H9 (cell line): ENCODE measurements around the gene CDH13. TPM values are rescaled to one million over a fixed set of nuclear protein-coding genes. Genes with fewer than 3 reads are reported as not detected.

Experiments used
- DNase-seq: peaks from one replicate; pipeline ENCODE4 v3.0.0-alpha.2; 2017
- H2AFZ ChIP-seq: one replicate; pipeline ENCODE4 v1.6.1; 2013; ENCODE audit warnings: mild to moderate bottlenecking, low read length, control low read depth, moderate library complexity
- H2AK5ac ChIP-seq: 2 replicates; pipeline ENCODE4 v1.6.1; 2013; ENCODE audit warnings: low read length, control low read depth, mixed read lengths; ENCODE audit not compliant: insufficient read length
- H2BK120ac ChIP-seq: one replicate; pipeline ENCODE4 v1.6.1; 2013; ENCODE audit warnings: low read depth, mild to moderate bottlenecking, low read length, control low read depth, inconsistent platforms; ENCODE audit not compliant: poor library complexity, severe bottlenecking
- H2BK12ac ChIP-seq: 2 replicates; pipeline ENCODE4 v1.6.1; 2013; ENCODE audit warnings: low read length, control low read depth, mixed read lengths, low read depth; ENCODE audit not compliant: insufficient read length
- H2BK15ac ChIP-seq: 2 replicates; pipeline ENCODE4 v1.6.1; 2013; ENCODE audit warnings: low read depth, low read length, control low read depth
- H2BK20ac ChIP-seq: one replicate; pipeline ENCODE4 v1.6.1; 2013; ENCODE audit warnings: low read depth, mild to moderate bottlenecking, low read length, control low read depth, inconsistent platforms; ENCODE audit not compliant: poor library complexity, severe bottlenecking
- H2BK5ac ChIP-seq: 2 replicates; pipeline ENCODE4 v1.6.1; 2013; ENCODE audit warnings: low read length, control low read depth, mixed read lengths; ENCODE audit not compliant: insufficient read length
- H3K14ac ChIP-seq: 2 replicates; pipeline ENCODE4 v1.6.1; 2013; ENCODE audit warnings: low read length, control low read depth; ENCODE audit not compliant: insufficient read depth
- H3K18ac ChIP-seq: 2 replicates; pipeline ENCODE4 v1.6.1; 2013; ENCODE audit warnings: low read depth, mild to moderate bottlenecking, mixed read lengths, low read length, control low read depth; ENCODE audit not compliant: insufficient read length
- H3K23ac ChIP-seq: 2 replicates; pipeline ENCODE4 v1.6.1; 2013; ENCODE audit warnings: low read length, control low read depth, mixed read lengths, low read depth; ENCODE audit not compliant: insufficient read length
- H3K23me2 ChIP-seq: 2 replicates; pipeline ENCODE4 v1.6.1; 2013; ENCODE audit warnings: low read depth, mild to moderate bottlenecking, mixed read lengths, low read length, control low read depth; ENCODE audit not compliant: insufficient read length, poor library complexity, severe bottlenecking
- H3K27ac ChIP-seq: 2 replicates; pipeline ENCODE4 v1.5.1; 2013; ENCODE audit warnings: low read length, control low read depth, mixed read lengths, low read depth; ENCODE audit not compliant: insufficient read length
- H3K27me3 ChIP-seq: 2 replicates; pipeline ENCODE4 v1.6.1; 2013; ENCODE audit warnings: low read length, control low read depth, inconsistent platforms; ENCODE audit not compliant: insufficient read depth
- H3K4ac ChIP-seq: 2 replicates; pipeline ENCODE4 v1.6.1; 2013; ENCODE audit warnings: low read depth, mild to moderate bottlenecking, control low read depth, inconsistent platforms, low read length, moderate library complexity
- H3K4me1 ChIP-seq: 2 replicates; pipeline ENCODE4 v1.6.1; 2013; ENCODE audit warnings: low read length, control low read depth, inconsistent platforms; ENCODE audit not compliant: insufficient read depth
- H3K4me2 ChIP-seq: 2 replicates; pipeline ENCODE4 v1.6.1; 2013; ENCODE audit warnings: low read length, control low read depth, mixed read lengths; ENCODE audit not compliant: insufficient read length, insufficient read depth
- H3K56ac ChIP-seq: 2 replicates; pipeline ENCODE4 v1.6.1; 2013; ENCODE audit warnings: low read depth, mild to moderate bottlenecking, mixed read lengths, low read length, control low read depth; ENCODE audit not compliant: insufficient read length
- H3K79me1 ChIP-seq: 2 replicates; pipeline ENCODE4 v1.6.1; 2013; ENCODE audit warnings: low read depth, mild to moderate bottlenecking, moderate library complexity, low read length, control low read depth, inconsistent platforms; ENCODE audit not compliant: insufficient read depth, poor library complexity, severe bottlenecking
- H3K79me2 ChIP-seq: 2 replicates; pipeline ENCODE4 v1.6.1; 2013; ENCODE audit warnings: low read length, control low read depth, inconsistent platforms; ENCODE audit not compliant: insufficient read depth
- H3K9ac ChIP-seq: 2 replicates; pipeline ENCODE4 v1.6.1; 2013; ENCODE audit warnings: low read length, control low read depth, mixed read lengths; ENCODE audit not compliant: insufficient read length; ENCODE audit errors: extremely low read depth
- H3K9me3 ChIP-seq: one replicate; pipeline ENCODE4 v1.6.1; 2013; ENCODE audit warnings: low read depth, low read length, inconsistent platforms; ENCODE audit not compliant: control insufficient read depth
- H3T11ph ChIP-seq: one replicate; pipeline ENCODE4 v1.6.1; 2013; ENCODE audit warnings: mild to moderate bottlenecking, low read length, control low read depth, inconsistent platforms
- H4K20me1 ChIP-seq: one replicate; pipeline ENCODE4 v1.6.1; 2013; ENCODE audit not compliant: control insufficient read depth, insufficient read length, insufficient read depth
- H4K5ac ChIP-seq: 2 replicates; pipeline ENCODE4 v1.6.1; 2013; ENCODE audit warnings: low read depth, mild to moderate bottlenecking, mixed read lengths, low read length, control low read depth; ENCODE audit not compliant: insufficient read length
- H4K8ac ChIP-seq: replicated peaks from 2 replicates; pipeline ENCODE4 v1.6.1; 2013; ENCODE audit warnings: low read length, control low read depth, mixed read lengths, low read depth; ENCODE audit not compliant: insufficient read length
- H4K91ac ChIP-seq: 2 replicates; pipeline ENCODE4 v1.6.1; 2013; ENCODE audit warnings: low read depth, mild to moderate bottlenecking, moderate library complexity, mixed read lengths, low read length, control low read depth; ENCODE audit not compliant: insufficient read length
- H3K27ac Mint-ChIP-seq, 3 experiments: 2 replicates in 2 of 3; 3 replicates in 1 of 3; pipeline ENCODE4 v1.8.0; 2020 to 2021; ENCODE audit warnings: mixed read lengths in 3 of 3, mild to moderate bottlenecking in 1 of 3, moderate library complexity in 1 of 3
- H3K27me3 Mint-ChIP-seq: 2 replicates; pipeline ENCODE4 v1.8.0; 2021; ENCODE audit warnings: low read depth, mild to moderate bottlenecking, moderate library complexity, mixed read lengths
- H3K36me3 Mint-ChIP-seq, 3 experiments: 2 replicates in 2 of 3; 3 replicates in 1 of 3; pipeline ENCODE4 v1.8.0; 2020 to 2021; ENCODE audit warnings: low read depth in 3 of 3, mixed read lengths in 3 of 3; ENCODE audit not compliant: insufficient read depth in 1 of 3
- H3K4me1 Mint-ChIP-seq, 2 experiments: 2 replicates each; pipeline ENCODE4 v1.8.0; 2020; ENCODE audit warnings: mixed read lengths in 2 of 2
- H3K4me3 Mint-ChIP-seq, 2 experiments: 2 replicates in 1 of 2; 3 replicates in 1 of 2; pipeline ENCODE4 v1.8.0; 2020 to 2021; ENCODE audit warnings: mild to moderate bottlenecking in 2 of 2, mixed read lengths in 2 of 2, moderate library complexity in 1 of 2
- H3K9me3 Mint-ChIP-seq, 2 experiments: 2 replicates in 1 of 2; 3 replicates in 1 of 2; pipeline ENCODE4 v1.8.0; 2020; ENCODE audit warnings: mild to moderate bottlenecking in 2 of 2, mixed read lengths in 2 of 2, moderate library complexity in 1 of 2
- CTCF ChIP-seq: fragments of 200-600 bp; sonication (generic); conservative IDR thresholded peaks from 3 replicates; pipeline ENCODE4 v1.8.0; 2021; ENCODE audit warnings: antibody characterized with exemption, mild to moderate bottlenecking
- WGBS: extraction: QIAGEN DNeasy Blood & Tissue Kit; methylation state at CpG from one replicate; pipeline ENCODE4 v1.1.7; 2013; ENCODE audit warnings: missing lambda C conversion rate, low lambda C conversion rate, mixed read lengths; ENCODE audit not compliant: insufficient read length; ENCODE audit errors: extremely low coverage; 5-methylcytosine and 5-hydroxymethylcytosine counted together
- total RNA-seq: library from RNA; stranded (reverse); gene quantifications from 2 replicates; pipeline ENCODE4 v1.2.1, GENCODE V29; 2021

Gene CDH13
- total RNA-seq, 1 experiment from 2014 or later: 1.5 TPM

GRCh38 chr16:83068686-83069085 lies 441.9 kb downstream of the CDH13 start:
- no peak overlapping the region for H2BK15ac ChIP-seq
- no peak overlapping the region for H3K56ac ChIP-seq

More at GRCh38 chr16:83068686-83069085, 441.9 kb downstream of the CDH13 start:
- H3K27ac ChIP-seq: no peak overlapping the region
- H3K79me1 ChIP-seq: no peaks in the 10 kb centered on the region
- Mint-ChIP-seq H3K27ac (no peak overlapping the region), H3K4me1 (peaks cover 11% of the 10 kb centered on the region in 2 experiments), H3K4me3 (no peak overlapping the region), H3K9me3 (peaks cover 22% of the 10 kb centered on the region in 2 experiments), H3K36me3 (peaks cover 6 to 17% (median 13%) of the 10 kb centered on the region in 3 experiments; a peak in 6 of 7 replicates), H3K27me3 (no peaks in the 10 kb centered on the region; the same call in 1 of the 2 replicates)
- H3K4me2 ChIP-seq: no peak overlapping the region
- TF ChIP-seq CTCF: no peak
- no peaks in the 10 kb centered on the region for H3K79me2 ChIP-seq
- H2BK5ac ChIP-seq: no peak overlapping the region
- no peaks in the 10 kb centered on the region for H3K9me3 ChIP-seq
- no peak overlapping the region for H3K9ac ChIP-seq
- no peaks in the 10 kb centered on the region for H3K27me3 ChIP-seq
- no peak overlapping the region for H4K91ac ChIP-seq
- no peak overlapping the region for H2AFZ ChIP-seq
- no peak overlapping the region for H3K4ac ChIP-seq
- no peak for DNase-seq
- no peak overlapping the region for H4K8ac ChIP-seq
- no peak overlapping the region for H2BK20ac ChIP-seq
- no peak overlapping the region for H2BK120ac ChIP-seq
- no peak overlapping the region for H3K14ac ChIP-seq
- no peak overlapping the region for H4K5ac ChIP-seq
- WGBS: no CpG with 5 or more reads among the region's 1 CpG
- H4K20me1 ChIP-seq: no peaks in the 10 kb centered on the region
- no peak overlapping the region for H2AK5ac ChIP-seq
- H3T11ph ChIP-seq: no peak overlapping the region
- no peaks in the 10 kb centered on the region for H3K23me2 ChIP-seq
- H3K4me1 ChIP-seq: peaks cover 6% of the 10 kb centered on the region; the same call in 1 of the 2 replicates
- H3K23ac ChIP-seq: no peak overlapping the region
- no peak overlapping the region for H3K18ac ChIP-seq
- H2BK12ac ChIP-seq: no peak overlapping the region
